ENCODE results near the gene C10orf95. TPM values are rescaled to one million over a fixed set of nuclear protein-coding genes. Genes with fewer than 3 reads are reported as not detected.

Gene C10orf95
- total RNA-seq, 2 donors from 2014 or later: 0.29 to 0.39 TPM

DNA sequence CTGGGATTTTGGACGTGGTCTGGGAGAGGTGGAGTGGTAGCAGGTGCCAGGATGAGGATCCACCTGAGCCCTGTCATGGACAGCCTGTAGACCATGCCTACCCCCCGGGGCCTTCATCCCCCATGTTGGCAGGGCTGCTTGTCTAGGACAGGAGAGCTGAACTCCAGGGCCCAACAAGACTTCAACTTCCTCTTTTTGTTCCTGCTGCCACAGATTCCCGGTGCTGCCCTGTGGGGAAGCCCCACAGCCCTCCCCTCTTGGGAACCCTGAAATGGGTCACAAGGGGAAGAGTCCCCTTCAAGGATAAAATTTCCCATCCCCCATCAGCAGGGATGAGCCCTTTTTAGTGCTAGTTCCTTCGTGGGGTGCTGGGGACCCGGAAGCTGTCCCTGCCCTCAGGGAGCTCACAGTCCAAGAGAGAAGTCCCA is 17.7 kb downstream of the C10orf95 start:
- H3K4me3 Mint-ChIP-seq: peak overlapping the region; percentile 93

DNA sequence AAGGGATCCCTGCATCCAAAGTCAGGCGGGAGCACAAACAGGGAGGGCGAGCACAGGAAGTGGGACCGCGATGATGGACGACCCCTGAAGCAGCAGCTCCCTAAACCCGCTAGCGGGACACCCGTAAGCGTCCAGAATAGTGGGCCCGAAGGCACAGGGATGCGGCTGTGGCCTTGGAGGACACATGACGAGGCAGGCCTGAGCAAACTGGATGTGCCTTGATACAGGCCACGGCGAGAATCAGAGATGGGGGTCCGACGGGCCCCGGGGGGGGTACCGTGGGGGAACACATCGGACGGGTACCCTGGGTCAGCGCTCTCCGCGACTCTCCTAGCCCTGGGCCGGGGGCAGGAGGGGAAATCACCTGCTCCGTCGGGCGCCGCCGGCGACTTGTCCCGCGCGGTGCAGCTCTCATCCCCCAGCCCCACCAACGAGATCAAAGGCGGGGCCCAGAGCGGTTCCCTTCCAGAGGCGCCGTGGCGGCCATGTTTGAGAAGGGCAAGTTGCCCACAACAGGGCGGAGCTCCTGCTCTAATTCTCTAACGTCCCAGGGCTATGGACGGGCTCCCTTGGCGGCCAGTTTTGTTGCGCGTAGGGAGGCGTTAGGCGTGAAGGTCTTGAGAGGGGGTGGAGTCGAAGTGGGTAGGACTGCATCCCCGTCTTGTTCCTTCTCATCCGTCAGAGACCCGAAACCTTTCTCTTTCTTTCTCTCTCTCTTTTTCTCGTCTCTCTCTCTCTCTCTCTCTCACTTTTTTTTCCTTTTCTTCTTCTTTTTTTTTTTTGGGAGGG is 19.0 kb downstream of the C10orf95 start, which contains the start of gene CUEDC2:
Gene CUEDC2, minus strand, starts transcription at position 413 of the 789 bp plus-strand sequence. CDS start 7,386 bp downstream, outside the sequence.
- no peaks in the 10 kb centered on the region for H3K9me3 Mint-ChIP-seq
- peak; percentile 96 for ATAC-seq (replicated peaks)
- peak within 1 kb of the TSS; percentile 93 for H3K4me3 Mint-ChIP-seq
- peaks cover 2% of the 10 kb centered on the region for H3K36me3 Mint-ChIP-seq (ENCODE audit: low read depth)
- no peaks in the 10 kb centered on the region for H3K27me3 Mint-ChIP-seq
- peaks cover 30% of the 10 kb centered on the region for H3K4me1 Mint-ChIP-seq
- H3K27ac Mint-ChIP-seq: peak within 1 kb of the TSS; percentile 93

More for the DNA sequence above, 17.7 kb downstream of the C10orf95 start:
- peak overlapping the region; percentile 93 for H3K27ac Mint-ChIP-seq
- no peak for ATAC-seq (replicated peaks)
- H3K27me3 Mint-ChIP-seq: no peaks in the 10 kb centered on the region
- peaks cover 11% of the 10 kb centered on the region for H3K36me3 Mint-ChIP-seq (ENCODE audit: low read depth)
- no peaks in the 10 kb centered on the region for H3K9me3 Mint-ChIP-seq
- peaks cover 34% of the 10 kb centered on the region for H3K4me1 Mint-ChIP-seq

DNA sequence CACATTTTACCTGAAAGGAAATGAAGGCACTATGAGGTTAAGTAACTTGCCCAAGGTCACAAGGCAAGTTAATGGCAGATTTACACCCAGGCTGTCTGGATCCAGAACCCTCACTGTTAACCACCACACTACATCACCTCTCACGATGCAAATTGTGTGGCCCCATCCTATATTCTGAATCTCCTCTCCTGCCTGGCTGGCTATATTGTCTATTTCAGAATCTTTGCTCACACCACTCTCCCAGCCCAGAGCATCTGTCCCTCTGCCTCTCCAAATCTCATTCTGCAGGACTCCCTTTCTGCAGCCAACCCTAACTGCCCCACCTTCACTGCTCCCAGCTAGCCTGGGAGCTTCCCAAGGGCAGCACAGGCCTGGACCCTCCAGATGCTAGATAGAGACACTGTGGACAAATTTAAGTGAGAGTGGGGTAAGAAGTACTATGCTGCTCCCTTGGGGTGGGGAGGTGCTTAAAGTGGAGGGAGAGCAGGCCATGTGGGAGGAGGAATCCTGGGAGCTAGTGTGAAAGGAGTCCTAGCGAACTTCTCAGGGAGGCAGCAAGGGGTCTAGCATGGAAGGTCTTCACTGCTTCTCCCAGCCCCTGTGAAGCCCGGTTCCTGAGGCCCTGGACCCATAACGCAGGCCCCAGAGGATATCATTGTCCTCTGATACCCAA is 19.8 kb downstream of the C10orf95 start:
- Mint-ChIP-seq H3K36me3 (ENCODE audit: low read depth) (no peaks in the 10 kb centered on the region), H3K4me1 (peaks cover 33% of the 10 kb centered on the region), H3K27ac (peak overlapping the region; percentile 93), H3K9me3 (no peaks in the 10 kb centered on the region), H3K27me3 (no peaks in the 10 kb centered on the region), H3K4me3 (peak overlapping the region; percentile 93)
- no peak for ATAC-seq (replicated peaks)

DNA sequence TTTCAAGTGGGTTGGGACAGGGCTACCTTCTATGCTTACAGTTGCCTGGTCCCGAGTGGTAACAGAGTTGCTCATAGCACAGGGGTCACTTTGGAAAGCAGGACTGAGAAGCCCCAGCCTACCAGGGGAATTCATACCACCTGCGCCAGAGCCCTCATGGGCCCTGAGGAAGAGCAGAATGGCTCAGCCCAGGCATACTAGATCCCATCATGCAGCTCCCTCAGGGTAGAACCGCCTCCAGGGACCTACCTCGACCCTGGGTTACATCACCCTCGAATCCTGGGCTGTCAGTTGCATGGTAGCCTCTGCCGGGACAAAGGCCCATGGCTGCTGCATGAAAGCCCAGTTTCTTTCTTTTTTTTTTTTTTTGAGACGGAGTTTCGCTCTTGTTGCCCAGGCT is 21.9 kb downstream of the C10orf95 start:
- H3K27me3 Mint-ChIP-seq: no peaks in the 10 kb centered on the region
- H3K27ac Mint-ChIP-seq: no peak overlapping the region
- no peaks in the 10 kb centered on the region for H3K36me3 Mint-ChIP-seq (ENCODE audit: low read depth)
- H3K4me1 Mint-ChIP-seq: peaks cover 22% of the 10 kb centered on the region
- no peaks in the 10 kb centered on the region for H3K9me3 Mint-ChIP-seq
- no peak overlapping the region for H3K4me3 Mint-ChIP-seq
- no peak for ATAC-seq (replicated peaks)

DNA sequence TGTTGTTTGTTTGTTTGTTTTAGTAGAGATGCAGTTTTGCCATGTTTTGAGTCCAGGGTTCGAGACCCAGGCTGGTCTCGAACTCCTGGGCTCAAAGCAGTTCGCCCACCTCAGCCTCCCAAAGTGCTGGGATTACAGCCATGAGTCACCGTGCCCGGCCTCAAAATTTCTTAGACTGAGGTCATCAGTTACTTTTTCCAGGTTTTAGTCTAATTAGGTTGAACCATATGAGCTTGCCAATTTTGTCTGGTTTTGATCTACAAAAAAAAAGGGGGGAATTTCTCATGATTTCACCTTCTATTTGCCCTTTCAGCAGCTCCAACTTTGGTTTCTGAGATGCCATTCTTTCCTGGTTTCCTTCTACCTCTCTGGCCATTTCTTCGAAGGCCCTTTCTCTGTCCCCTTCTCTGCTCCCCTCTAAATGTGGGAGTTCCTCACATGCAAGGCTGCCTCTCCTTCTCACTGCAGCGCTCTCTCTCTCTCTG is 24.5 kb downstream of the C10orf95 start:
- Mint-ChIP-seq H3K9me3 (no peaks in the 10 kb centered on the region), H3K4me1 (peaks cover 20% of the 10 kb centered on the region), H3K27ac (peak overlapping the region; percentile 35), H3K36me3 (ENCODE audit: low read depth) (peaks cover 9% of the 10 kb centered on the region), H3K27me3 (no peaks in the 10 kb centered on the region), H3K4me3 (peak overlapping the region; percentile 10)
- ATAC-seq (replicated peaks): peak; percentile 20

DNA sequence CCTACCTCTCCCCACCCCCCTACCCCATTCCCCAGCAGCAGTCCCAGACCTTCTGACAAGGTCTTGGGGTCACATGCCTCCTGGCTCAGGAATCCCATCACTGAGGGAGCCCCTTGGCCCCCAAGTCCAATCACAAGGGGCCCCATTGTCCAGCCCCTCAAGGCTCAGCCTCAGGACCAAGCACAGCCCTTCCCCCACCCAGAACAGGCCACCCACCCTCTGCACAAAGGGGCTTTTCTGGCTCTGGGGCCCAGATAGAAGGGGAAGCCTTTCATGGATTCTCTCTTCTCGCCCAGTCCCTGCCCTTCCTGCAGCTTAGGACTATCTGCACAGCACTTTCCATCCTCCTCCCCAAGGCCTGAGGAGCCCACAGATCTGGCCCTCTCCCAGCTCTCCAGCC is 25.9 kb downstream of the C10orf95 start:
- Mint-ChIP-seq H3K9me3 (no peaks in the 10 kb centered on the region), H3K36me3 (ENCODE audit: low read depth) (peaks cover 16% of the 10 kb centered on the region), H3K4me1 (peaks cover 15% of the 10 kb centered on the region), H3K4me3 (no peak overlapping the region), H3K27me3 (no peaks in the 10 kb centered on the region), H3K27ac (peak overlapping the region; percentile 39)
- ATAC-seq (replicated peaks): no peak

DNA sequence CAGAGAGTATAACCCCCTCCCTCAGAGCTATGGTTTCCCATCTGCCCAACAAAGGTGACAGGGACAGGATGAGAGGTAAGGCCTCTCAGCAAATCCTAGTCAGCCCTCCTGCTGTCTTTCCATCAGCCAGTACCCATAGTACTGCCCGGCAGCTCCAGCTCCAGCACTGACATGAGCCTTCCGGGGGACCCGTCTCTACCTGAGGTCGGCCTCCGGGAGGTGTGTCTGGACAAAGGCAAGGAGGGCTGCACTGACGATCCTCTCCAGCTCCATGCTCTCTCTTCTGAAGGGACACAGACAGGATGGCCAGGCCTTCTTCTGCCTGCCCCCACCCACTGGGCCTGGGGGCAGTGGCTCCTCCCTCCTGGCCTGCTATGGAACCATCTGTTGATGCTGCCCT is 26.4 kb downstream of the C10orf95 start:
- Mint-ChIP-seq H3K27me3 (no peaks in the 10 kb centered on the region), H3K4me3 (no peak overlapping the region), H3K4me1 (peaks cover 15% of the 10 kb centered on the region), H3K27ac (no peak overlapping the region), H3K9me3 (no peaks in the 10 kb centered on the region), H3K36me3 (ENCODE audit: low read depth) (peaks cover 16% of the 10 kb centered on the region)
- no peak for ATAC-seq (replicated peaks)

DNA sequence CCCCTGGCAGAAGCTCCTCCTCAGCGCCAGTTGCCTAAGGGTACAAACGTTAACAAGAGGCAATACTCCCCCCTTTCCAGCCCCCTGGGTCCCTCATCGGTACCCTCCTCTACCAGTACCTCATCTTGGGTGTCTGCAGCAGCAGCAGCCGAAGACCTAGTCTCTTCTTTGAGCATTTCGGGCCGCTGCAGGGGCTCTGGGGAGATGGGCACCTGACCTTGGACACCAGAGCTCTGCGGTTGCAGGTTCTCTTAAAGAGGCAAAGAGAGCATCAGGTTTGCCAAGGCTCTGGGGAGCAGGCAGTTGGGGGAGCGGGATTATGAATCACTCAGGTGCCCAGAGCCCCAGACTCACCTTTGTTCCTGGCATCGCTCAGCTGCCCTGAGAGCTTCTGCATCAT is 27.2 kb downstream of the C10orf95 start:
- Mint-ChIP-seq H3K9me3 (no peaks in the 10 kb centered on the region), H3K4me1 (peaks cover 18% of the 10 kb centered on the region), H3K4me3 (no peak overlapping the region), H3K27me3 (no peaks in the 10 kb centered on the region), H3K36me3 (ENCODE audit: low read depth) (peaks cover 16% of the 10 kb centered on the region), H3K27ac (no peak overlapping the region)
- no peak for ATAC-seq (replicated peaks)

DNA sequence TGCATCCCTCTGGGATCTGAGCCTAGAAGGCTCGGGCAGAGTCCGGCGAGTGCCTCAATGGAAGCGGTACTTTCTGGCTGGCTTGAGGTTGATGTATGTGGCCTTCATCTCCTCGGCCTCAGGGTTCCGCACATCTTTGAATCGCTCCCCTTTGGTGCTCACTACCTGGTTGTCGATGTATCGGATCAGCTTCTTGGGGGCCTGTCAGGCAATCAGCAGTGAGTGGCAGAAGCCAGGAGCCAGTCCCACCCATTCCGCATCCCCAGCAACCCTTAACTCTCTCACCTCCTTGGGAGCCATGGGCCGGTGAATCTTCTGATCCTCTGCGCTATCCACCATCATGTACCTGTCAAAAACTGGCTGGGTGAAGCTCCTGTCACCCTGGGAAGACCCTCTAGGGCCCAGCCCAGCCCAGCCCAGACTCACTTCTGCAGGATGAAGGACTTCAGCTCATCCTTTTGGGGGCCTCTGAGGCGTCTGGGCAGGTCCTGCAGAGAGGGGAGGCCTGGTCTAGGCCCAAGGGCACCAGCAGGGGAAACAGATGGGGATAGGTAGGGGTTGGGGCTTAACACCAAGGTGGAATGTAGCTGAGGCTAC is 27.9 kb downstream of the C10orf95 start:
- ATAC-seq (replicated peaks): no peak
- Mint-ChIP-seq H3K36me3 (ENCODE audit: low read depth) (peaks cover 16% of the 10 kb centered on the region), H3K4me1 (peaks cover 20% of the 10 kb centered on the region), H3K27ac (peak overlapping the region; percentile 41), H3K4me3 (peak overlapping the region; percentile 99), H3K9me3 (no peaks in the 10 kb centered on the region), H3K27me3 (no peaks in the 10 kb centered on the region)

DNA sequence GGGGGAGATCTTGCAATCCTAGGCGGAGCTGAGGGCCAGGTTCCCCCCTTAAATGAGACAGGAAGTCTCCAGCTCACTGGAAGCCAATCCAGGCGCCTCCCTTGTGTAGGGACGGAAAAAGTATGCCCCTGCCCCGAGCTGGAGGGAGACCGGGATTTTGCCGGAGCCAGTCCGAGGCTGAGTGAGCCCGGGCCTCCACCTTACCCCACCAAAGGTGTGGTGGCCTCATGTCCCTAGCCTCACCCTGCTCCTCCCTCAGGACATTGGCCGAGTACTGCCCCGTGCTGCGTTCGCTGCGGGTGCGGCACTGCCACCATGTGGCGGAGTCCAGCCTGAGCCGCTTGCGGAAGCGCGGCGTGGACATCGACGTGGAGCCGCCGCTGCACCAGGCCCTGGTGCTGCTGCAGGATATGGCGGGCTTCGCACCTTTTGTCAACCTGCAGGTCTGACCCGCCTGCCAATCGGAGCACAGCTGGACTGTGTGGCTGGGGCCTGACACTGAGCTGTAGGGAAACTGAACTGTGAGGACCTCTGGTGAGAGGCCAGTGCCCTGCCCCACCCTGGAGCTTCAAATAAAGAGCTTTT is 28.7 kb downstream of the C10orf95 start:
- H3K27me3 Mint-ChIP-seq: peaks cover 5% of the 10 kb centered on the region
- H3K4me3 Mint-ChIP-seq: peak overlapping the region; percentile 99
- H3K9me3 Mint-ChIP-seq: no peaks in the 10 kb centered on the region
- H3K27ac Mint-ChIP-seq: peak overlapping the region; percentile 46
- H3K36me3 Mint-ChIP-seq (ENCODE audit: low read depth): peaks cover 16% of the 10 kb centered on the region
- peak; percentile 36 for ATAC-seq (replicated peaks)
- peaks cover 18% of the 10 kb centered on the region for H3K4me1 Mint-ChIP-seq

DNA sequence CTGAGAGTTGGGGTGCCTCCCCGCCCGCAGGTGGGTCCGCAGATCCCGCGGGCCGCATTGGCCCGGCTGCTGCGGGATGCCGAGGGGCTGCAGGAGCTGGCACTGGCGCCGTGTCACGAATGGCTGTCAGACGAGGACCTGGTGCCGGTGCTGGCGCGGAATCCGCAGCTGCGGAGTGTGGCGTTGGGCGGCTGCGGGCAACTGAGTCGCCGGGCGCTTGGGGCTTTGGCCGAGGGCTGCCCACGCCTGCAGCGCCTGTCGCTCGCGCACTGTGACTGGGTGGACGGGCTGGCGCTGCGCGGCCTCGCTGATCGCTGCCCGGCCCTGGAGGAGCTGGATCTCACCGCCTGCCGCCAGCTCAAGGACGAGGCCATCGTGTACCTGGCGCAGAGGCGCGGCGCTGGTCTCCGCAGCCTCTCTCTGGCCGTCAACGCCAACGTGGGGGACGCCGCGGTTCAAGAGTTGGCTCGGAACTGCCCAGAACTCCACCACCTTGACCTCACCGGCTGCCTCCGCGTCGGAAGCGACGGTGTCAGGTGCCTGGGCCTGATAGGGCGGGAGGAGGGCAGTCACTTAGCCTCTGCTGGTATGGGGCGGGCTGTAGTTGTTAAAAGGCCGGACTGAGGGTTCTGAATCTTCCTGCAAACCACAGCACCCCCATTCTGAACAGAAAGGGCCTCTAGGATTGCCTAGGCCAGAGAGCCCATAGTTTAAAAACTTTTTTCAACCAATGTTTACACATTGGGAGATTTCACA is 29.4 kb downstream of the C10orf95 start:
- H3K27me3 Mint-ChIP-seq: peaks cover 10% of the 10 kb centered on the region
- peak overlapping the region; percentile 46 for H3K27ac Mint-ChIP-seq
- peaks cover 16% of the 10 kb centered on the region for H3K36me3 Mint-ChIP-seq (ENCODE audit: low read depth)
- no peaks in the 10 kb centered on the region for H3K9me3 Mint-ChIP-seq
- peak overlapping the region; percentile 99 for H3K4me3 Mint-ChIP-seq
- H3K4me1 Mint-ChIP-seq: peaks cover 11% of the 10 kb centered on the region
- ATAC-seq (replicated peaks): peak; percentile 15

DNA sequence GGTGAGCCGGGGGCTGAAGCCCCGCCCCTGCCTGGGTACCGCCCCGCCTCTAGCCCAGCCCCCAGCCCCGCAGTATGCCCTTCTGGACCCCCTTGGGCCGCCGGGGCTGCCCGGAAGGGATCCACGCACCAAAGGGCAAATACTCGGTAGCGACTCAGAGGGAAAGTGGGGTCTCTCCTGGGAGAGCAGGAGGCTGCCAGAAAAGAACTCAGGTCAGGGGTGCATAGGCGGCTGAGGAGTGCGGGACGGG is 29.9 kb downstream of the C10orf95 start:
- Mint-ChIP-seq H3K4me3 (peak overlapping the region; percentile 99), H3K27ac (no peak overlapping the region), H3K4me1 (peaks cover 6% of the 10 kb centered on the region), H3K27me3 (peaks cover 11% of the 10 kb centered on the region), H3K9me3 (no peaks in the 10 kb centered on the region), H3K36me3 (ENCODE audit: low read depth) (peaks cover 16% of the 10 kb centered on the region)
- peak; percentile 1 for ATAC-seq (replicated peaks)

DNA sequence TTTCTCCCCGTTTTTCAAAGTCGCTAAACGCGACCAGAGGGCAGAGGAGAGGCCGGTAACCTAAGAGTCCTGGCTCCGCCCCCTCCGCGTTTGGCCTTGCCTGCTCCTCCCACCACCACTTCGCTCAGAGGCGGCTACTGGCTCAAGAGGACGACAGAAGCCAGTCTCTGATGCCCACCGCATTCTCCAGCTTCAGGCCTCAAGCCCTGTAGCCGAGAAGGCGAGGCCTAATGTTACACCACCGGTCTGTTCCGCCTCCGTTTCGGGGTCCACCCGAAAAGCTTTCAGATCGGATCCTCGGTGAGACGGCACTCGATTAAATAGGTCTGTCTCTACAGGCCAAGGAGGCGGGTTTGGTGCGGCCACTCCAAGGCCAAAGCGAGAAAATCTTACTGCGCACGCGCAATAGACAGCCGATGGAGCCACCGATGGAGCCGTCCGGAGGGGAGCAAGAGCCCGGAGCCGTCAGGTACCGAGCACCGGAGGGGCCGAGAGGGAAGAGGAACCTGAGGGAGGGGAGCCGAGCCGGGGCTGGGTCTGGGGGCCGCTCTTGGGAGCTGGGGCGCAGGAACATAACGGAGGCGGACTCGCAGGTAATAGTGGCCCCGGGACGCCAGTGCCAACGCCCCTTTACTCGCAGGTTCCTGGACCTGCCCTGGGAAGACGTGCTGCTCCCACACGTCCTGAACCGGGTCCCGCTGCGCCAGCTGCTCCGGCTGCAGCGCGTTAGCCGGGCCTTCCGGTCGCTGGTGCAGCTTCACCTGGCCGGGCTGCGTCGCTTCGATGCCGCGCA is 30.4 kb downstream of the C10orf95 start, which contains the start of gene FBXL15:
Gene FBXL15, plus strand, starts transcription at position 123 of the 793 bp plus-strand sequence. Its CDS starts 294 bp downstream, at position 417.
- peak within 1 kb of the TSS; percentile 95 for H3K27ac Mint-ChIP-seq
- peak; percentile 80 for ATAC-seq (replicated peaks)
- H3K4me1 Mint-ChIP-seq: peaks cover 5% of the 10 kb centered on the region
- peaks cover 16% of the 10 kb centered on the region for H3K36me3 Mint-ChIP-seq (ENCODE audit: low read depth)
- H3K27me3 Mint-ChIP-seq: peaks cover 14% of the 10 kb centered on the region
- peak within 1 kb of the TSS; percentile 99 for H3K4me3 Mint-ChIP-seq
- H3K9me3 Mint-ChIP-seq: no peaks in the 10 kb centered on the region

All from activated T-helper 17 cell treated with anti-CD3 and anti-CD28 coated beads, Interleukin-2, amount 50 U/mL, for 72 hours (primary cell).